Stimulated activated CD8-positive, alpha-beta memory T cell treated with anti-CD3 and anti-CD28 coated beads, Interleukin-15, amount 100 ng/mL, for 24 hours (primary cell): ENCODE measurements around the gene RNF225.
"Not testable (repeated sequence)": the region's sequence is repeated elsewhere in the genome, so short reads cannot be mapped to it uniquely, and the experiment has no call there.

Experiments used
- DNase-seq: peaks from one replicate; pipeline ENCODE4 v3.0.0-alpha.2; 2020; ENCODE audit warnings: low read depth

The RNF225 gene

GRCh38 chr19:58362272-58362994 is 33.0 kb upstream of the RNF225 start, which contains the start of gene ZNF497:
TSS of gene ZNF497 (minus strand) at chr19:58362751. CDS start at chr19:58357635, 5,116 bp downstream.
- DNase-seq = peak; percentile 87

GRCh38 chr19:58364146-58364545 is 31.3 kb upstream of the RNF225 start:
- no peak for DNase-seq

- no peak for DNase-seq
Observed at GRCh38 chr19:58366585-58367430, 28.6 kb upstream of the RNF225 start.

GRCh38 chr19:58367698-58368454 is 27.6 kb upstream of the RNF225 start:
- no peak for DNase-seq

- no peak for DNase-seq
Observed at GRCh38 chr19:58368561-58369360, 26.7 kb upstream of the RNF225 start.

GRCh38 chr19:58372311-58373133 is 22.9 kb upstream of the RNF225 start:
- no peak for DNase-seq

GRCh38 chr19:58374200-58374599 is 21.3 kb upstream of the RNF225 start:
- no peak for DNase-seq

- DNase-seq = not testable (repeated sequence)
Observed at GRCh38 chr19:58376724-58377123, 18.7 kb upstream of the RNF225 start.

- DNase-seq = no peak
Observed at GRCh38 chr19:58379246-58379645, 16.2 kb upstream of the RNF225 start.

- DNase-seq = no peak
Observed at GRCh38 chr19:58380037-58380661, 15.3 kb upstream of the RNF225 start.

- DNase-seq = peak; percentile 83
Observed at GRCh38 chr19:58380662-58381459, 14.6 kb upstream of the RNF225 start, which contains the start of gene ZNF837. TSS of gene ZNF837 (minus strand) at chr19:58381030. CDS start at chr19:58369332, 11,698 bp downstream.

GRCh38 chr19:58381460-58382212 is 13.8 kb upstream of the RNF225 start:
- DNase-seq = no peak

- DNase-seq = no peak
Observed at GRCh38 chr19:58382997-58383603, 12.4 kb upstream of the RNF225 start.

GRCh38 chr19:58385313-58385890 is 10.1 kb upstream of the RNF225 start:
- no peak for DNase-seq

GRCh38 chr19:58385891-58386575 is 9.4 kb upstream of the RNF225 start:
- no peak for DNase-seq

GRCh38 chr19:58386576-58387337 is 8.7 kb upstream of the RNF225 start, which contains the start of gene RPS5:
TSS of gene RPS5 (plus strand) at chr19:58387269. CDS start at chr19:58388138, 869 bp downstream.
- DNase-seq = peak; percentile 87
